Measurements from ENCODE around the gene USF3. TPM values are rescaled to one million over a fixed set of nuclear protein-coding genes. Genes with fewer than 3 reads are reported as not detected.

USF3 gene, protein sequence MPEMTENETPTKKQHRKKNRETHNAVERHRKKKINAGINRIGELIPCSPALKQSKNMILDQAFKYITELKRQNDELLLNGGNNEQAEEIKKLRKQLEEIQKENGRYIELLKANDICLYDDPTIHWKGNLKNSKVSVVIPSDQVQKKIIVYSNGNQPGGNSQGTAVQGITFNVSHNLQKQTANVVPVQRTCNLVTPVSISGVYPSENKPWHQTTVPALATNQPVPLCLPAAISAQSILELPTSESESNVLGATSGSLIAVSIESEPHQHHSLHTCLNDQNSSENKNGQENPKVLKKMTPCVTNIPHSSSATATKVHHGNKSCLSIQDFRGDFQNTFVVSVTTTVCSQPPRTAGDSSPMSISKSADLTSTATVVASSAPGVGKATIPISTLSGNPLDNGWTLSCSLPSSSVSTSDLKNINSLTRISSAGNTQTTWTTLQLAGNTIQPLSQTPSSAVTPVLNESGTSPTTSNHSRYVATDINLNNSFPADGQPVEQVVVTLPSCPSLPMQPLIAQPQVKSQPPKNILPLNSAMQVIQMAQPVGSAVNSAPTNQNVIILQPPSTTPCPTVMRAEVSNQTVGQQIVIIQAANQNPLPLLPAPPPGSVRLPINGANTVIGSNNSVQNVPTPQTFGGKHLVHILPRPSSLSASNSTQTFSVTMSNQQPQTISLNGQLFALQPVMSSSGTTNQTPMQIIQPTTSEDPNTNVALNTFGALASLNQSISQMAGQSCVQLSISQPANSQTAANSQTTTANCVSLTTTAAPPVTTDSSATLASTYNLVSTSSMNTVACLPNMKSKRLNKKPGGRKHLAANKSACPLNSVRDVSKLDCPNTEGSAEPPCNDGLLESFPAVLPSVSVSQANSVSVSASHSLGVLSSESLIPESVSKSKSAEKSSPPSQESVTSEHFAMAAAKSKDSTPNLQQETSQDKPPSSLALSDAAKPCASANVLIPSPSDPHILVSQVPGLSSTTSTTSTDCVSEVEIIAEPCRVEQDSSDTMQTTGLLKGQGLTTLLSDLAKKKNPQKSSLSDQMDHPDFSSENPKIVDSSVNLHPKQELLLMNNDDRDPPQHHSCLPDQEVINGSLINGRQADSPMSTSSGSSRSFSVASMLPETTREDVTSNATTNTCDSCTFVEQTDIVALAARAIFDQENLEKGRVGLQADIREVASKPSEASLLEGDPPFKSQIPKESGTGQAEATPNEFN (N-terminal part only)
- total RNA-seq (2021; fragmentation: NEBNext Ultra II Directional; extraction: Animal tissue kit (Norgen Biotek cat#: 25700)): 18.5 and 18.8 TPM in 2 replicates
- 5.4 and 9.6 TPM in 2 replicates for polyA plus RNA-seq (2011; rRNA removed)
- 7.7 TPM for polyA plus RNA-seq (2011; cell fraction: cytosol; rRNA removed)
- polyA plus RNA-seq (2011; cell fraction: nucleus; rRNA removed): 10.8 TPM
- 3.9 to 5.5 TPM (median 4.4 TPM) in 4 replicates for polyA plus RNA-seq (2012, experiment 1 of 2)
- 0.26 TPM for polyA plus RNA-seq (2012, experiment 2 of 2)
- 8.7 TPM for polyA plus RNA-seq (2013, experiment 1 of 2)
- 7.6 TPM for polyA plus RNA-seq (2013, experiment 2 of 2)
- polyA minus RNA-seq (2011; rRNA and poly(A)+ RNA removed): 46.9 and 57.2 TPM in 2 replicates
- 12.3 TPM for polyA minus RNA-seq (2011; cell fraction: cytosol; rRNA and poly(A)+ RNA removed)
- polyA minus RNA-seq (2011; cell fraction: nucleus; rRNA and poly(A)+ RNA removed): 66.2 TPM
- long read RNA-seq, experiment 1, partial matches to known transcripts: 0 of 6 reads
- long read RNA-seq, experiment 1, other reads (novel, unspliced or antisense): 6 of 6 reads
- long read RNA-seq, experiment 2: 0 reads

DNA sequence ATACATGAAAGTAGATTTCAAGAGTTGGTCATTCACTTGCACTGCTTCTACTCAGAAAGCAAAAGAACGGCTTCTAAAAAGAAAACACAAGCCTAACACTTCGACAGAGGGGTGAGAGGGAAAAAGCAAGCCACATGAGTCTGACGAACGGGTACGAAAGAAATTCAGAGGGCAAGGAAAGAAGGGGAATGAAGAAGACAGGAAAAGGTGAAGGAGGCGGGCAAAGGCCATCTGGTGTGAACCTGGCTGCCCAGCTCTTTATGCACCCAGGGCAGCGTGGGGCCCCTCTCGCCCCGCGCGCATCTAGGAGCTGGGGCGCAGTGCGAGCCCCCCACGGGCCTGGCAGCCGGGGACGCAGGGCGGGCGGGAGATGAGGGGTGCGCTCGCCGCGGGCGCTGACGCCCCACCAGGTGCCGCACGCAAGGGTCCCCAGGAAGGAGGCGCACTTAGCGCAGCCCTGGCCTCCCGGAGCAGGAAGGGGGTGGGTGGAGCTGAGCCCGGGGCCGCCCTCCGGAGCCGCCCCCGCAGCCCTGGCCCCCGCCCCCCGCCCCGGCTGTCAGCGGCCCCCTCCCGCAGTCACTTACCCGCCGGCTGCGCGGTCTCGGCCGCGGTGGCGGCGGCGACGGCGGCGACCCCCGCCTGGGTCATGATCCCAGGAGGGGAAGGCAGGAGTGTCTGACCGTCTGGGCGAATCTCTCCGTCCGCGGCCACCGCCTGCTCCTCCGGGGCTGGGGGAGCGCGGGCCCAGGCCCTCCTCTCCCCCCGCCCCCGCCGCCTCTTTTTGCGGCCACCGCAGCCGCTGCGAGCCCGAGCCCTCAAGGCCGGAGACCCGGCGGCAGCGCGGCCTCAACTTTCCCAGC, at the start of gene USF3:
Gene USF3, minus strand, starts transcription at position 857 of the 860 bp plus-strand sequence. CDS start 21,764 bp downstream, outside the sequence.
- H2AFZ ChIP-seq (ENCODE audit: low read length): peak within 1 kb of the TSS; percentile 100
- H3K79me1 ChIP-seq (ENCODE audit: low read depth, low read length): no peaks in the 10 kb centered on the region; the same call in 1 of the 2 replicates
- peak within 1 kb of the TSS; percentile 86 to 94 for H3K4me2 ChIP-seq (ENCODE audit: insufficient read depth in 1 of 2, low read depth in 2 of 2, low read length in 2 of 2)
- no peak within 1 kb of the TSS for H3K23ac ChIP-seq (ENCODE audit: insufficient read length)
- no peaks in the 10 kb centered on the region for H3K9me3 ChIP-seq (ENCODE audit: insufficient read depth in 2 of 2, low read depth in 1 of 2, low read length in 1 of 2)
- peaks cover 0 to 11% (median 0%) of the 10 kb centered on the region in 4 experiments; a peak in 5 of 7 replicates for H3K4me1 ChIP-seq (replicated peaks in 1 of 4; ENCODE audit: control insufficient read depth in 3 of 4, insufficient read depth in 4 of 4, low read length in 3 of 4)
- peak within 1 kb of the TSS; percentile 80 for H4K5ac ChIP-seq (ENCODE audit: insufficient read length, low read depth, low read length)
- H3K36me3 ChIP-seq (ENCODE audit: control insufficient read depth in 2 of 4, insufficient read depth in 4 of 4, low read length in 3 of 4): no peaks in the 10 kb centered on the region
- H3K27me3 ChIP-seq (replicated peaks in 1 of 4; ENCODE audit: control insufficient read depth in 3 of 4, extremely low read depth in 1 of 4, insufficient read depth in 3 of 4, low read length in 3 of 4): no peaks in the 10 kb centered on the region
- no peak within 1 kb of the TSS for H2BK120ac ChIP-seq (replicated peaks; ENCODE audit: low read depth, low read length)
- peak within 1 kb of the TSS; percentile 31 to 90 (median 73) for H3K9ac ChIP-seq (replicated peaks in 1 of 4; ENCODE audit: extremely low read depth in 1 of 4, low read depth in 3 of 4, low read length in 3 of 4)
- H3K14ac ChIP-seq (ENCODE audit: insufficient read length): no peak within 1 kb of the TSS
- peak within 1 kb of the TSS; percentile 73; the same call in 1 of the 2 replicates for H2BK12ac ChIP-seq (ENCODE audit: low read depth, low read length)
- peak within 1 kb of the TSS; percentile 60 for H3K4ac ChIP-seq (replicated peaks; ENCODE audit: insufficient read length, low read depth, low read length)
- peak within 1 kb of the TSS; percentile 54; the same call in 1 of the 2 replicates for H2BK5ac ChIP-seq (ENCODE audit: low read depth, low read length)
- H3K27ac ChIP-seq (ENCODE audit: low read depth, low read length): peak within 1 kb of the TSS; percentile 69; the same call in 1 of the 2 replicates
- H3K23me2 ChIP-seq (ENCODE audit: low read depth, low read length): peaks cover 12% of the 10 kb centered on the region
- H4K91ac ChIP-seq (replicated peaks; ENCODE audit: insufficient read length, low read length): peak within 1 kb of the TSS; percentile 12
- peak; percentile 15 to 78 for DNase-seq (ENCODE audit: low read depth in 1 of 2, low spot score in 2 of 2)
- H3K4me3 ChIP-seq (ENCODE audit: extremely low read depth in 1 of 4, insufficient read depth in 2 of 4, low read depth in 3 of 4, low read length in 4 of 4): peak within 1 kb of the TSS; percentile 87 to 96 (median 91)
- 3% methylated on average over 13 of the region's 75 CpGs; no CpG with 5 or more reads in 1 of the 2 experiments for WGBS, 2 experiments (ENCODE audit: extremely low coverage in 1 of 2, insufficient coverage in 1 of 2, insufficient read length in 1 of 2, insufficient replicate concordance in 2 of 2, low coverage in 1 of 2, low lambda C conversion rate in 2 of 2, missing lambda C conversion rate in 1 of 2)
- H4K20me1 ChIP-seq (replicated peaks in 1 of 2; ENCODE audit: control insufficient read depth in 1 of 2, insufficient read depth in 2 of 2, low read length in 2 of 2): no peaks in the 10 kb centered on the region
- no peak within 1 kb of the TSS for H2BK15ac ChIP-seq (ENCODE audit: low read length)
- H3K56ac ChIP-seq (replicated peaks; ENCODE audit: insufficient read length, low read depth, low read length): peak within 1 kb of the TSS; percentile 72
- ChIA-PET POLR2A (ENCODE audit: partially characterized antibody) (interaction anchor here (0.8 to 1.2 kb wide), 2 partner anchors 18 to 46 kb away, joined by 4 to 5 read pairs; no protein-coding TSS in a partner anchor), CTCF (ENCODE audit: partially characterized antibody) (interaction anchor here (0.7 to 1.8 kb wide), 2 partner anchors 40 to 49 kb away, joined by 3 to 5 read pairs; no protein-coding TSS in a partner anchor)
- peak within 1 kb of the TSS; percentile 78 for H3K18ac ChIP-seq (ENCODE audit: extremely low read depth, low read length)
- no peak within 1 kb of the TSS for H2BK20ac ChIP-seq (ENCODE audit: low read length)
- no peak for FAIRE-seq
- H3K79me2 ChIP-seq (ENCODE audit: control insufficient read depth in 1 of 2, insufficient read depth in 2 of 2, low read length in 2 of 2): peaks cover 0 to 49% of the 10 kb centered on the region in 2 experiments; a peak in 2 of 4 replicates
- no peak within 1 kb of the TSS; the same call in 1 of the 2 replicates for H2AK5ac ChIP-seq (ENCODE audit: low read depth, low read length)
- 0 out of 2 replicates have a peak within 1 kb of the TSS, but pooled peaks have one; percentile 65 for H4K8ac ChIP-seq (ENCODE audit: extremely low read depth, insufficient read depth, low read length)

Measured in H1 (cell line).